ENCODE data around the gene HSPA1A. TPM values are rescaled to one million over a fixed set of nuclear protein-coding genes. Genes with fewer than 3 reads are reported as not detected.

The HSPA1A gene
- total and polyA plus RNA-seq, 9 of the 15 experiments (the other 6 are each of a cell fraction or from before 2014, with no cell fraction given), result 2.2 to 273 (median 107) TPM

DNA sequence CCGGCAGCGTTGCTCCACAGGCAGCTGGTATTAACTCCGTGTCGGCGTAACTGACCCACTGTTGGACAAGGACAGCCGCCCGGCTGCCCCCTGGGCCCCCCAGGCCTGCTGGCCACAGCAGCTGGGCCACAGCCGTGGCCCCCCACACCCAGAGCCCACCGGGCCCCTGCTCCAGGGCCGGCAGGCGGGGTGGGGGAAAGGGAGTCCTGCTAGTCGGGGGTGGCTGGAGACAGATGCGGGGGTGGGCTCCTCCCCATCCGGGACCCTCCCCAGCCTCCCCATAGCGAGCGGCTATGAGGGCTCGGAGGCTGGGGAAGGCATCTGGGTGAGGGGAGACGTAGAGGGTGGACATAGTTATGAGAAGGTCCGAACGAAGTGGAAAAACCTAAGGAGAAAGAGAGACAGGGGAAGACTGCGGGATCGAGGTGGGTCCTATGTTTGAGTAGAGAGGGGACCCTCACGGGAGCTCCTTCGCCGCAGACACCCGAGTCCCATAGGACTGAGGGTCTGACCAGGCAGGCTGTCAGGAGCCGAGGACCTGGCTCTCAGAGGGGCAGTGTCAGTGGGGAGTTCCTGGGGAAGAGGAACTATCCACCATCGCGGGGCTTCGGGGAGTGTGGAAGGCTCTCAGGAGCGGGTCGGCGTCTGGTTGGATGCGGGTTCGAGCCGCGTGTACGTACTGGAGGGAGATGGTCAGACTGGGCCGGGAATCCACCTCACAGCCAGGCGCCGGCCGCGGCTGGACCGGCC lies 20.3 kb upstream of the HSPA1A start (continued):
- TF ChIP-seq NFE2 (IDR thresholded peaks at IDR 0.05; ENCODE audit: low read depth), result no peak
- no peak for TF ChIP-seq SRSF9 (IDR thresholded peaks at IDR 0.05; ENCODE audit: borderline replicate concordance, low read depth, low read length)
- no peak for TF ChIP-seq KLF6 (CRISPR knock-in tag; IDR thresholded peaks at IDR 0.05; ENCODE audit: borderline replicate concordance)
- no peak for TF ChIP-seq ZFP36 (IDR thresholded peaks at IDR 0.05; ENCODE audit: low read depth, low read length, partially characterized antibody)
- TF ChIP-seq PML (IDR thresholded peaks at IDR 0.05; ENCODE audit: low read length), result no peak
- no peak for TF ChIP-seq ZNF561 (CRISPR knock-in tag; conservative IDR thresholded peaks at IDR 0.05)
- TF ChIP-seq TAF1 (IDR thresholded peaks at IDR 0.05; ENCODE audit: control insufficient read depth, extremely low read depth, insufficient read depth, low read length, severe bottlenecking), result no peak
- no peak for TF ChIP-seq SPI1 (IDR thresholded peaks at IDR 0.05; ENCODE audit: borderline replicate concordance, low read depth, low read length)
- peak in 1 of 2 experiments; percentile 7; a peak in 2 of 4 replicates for TF ChIP-seq MAZ (CRISPR knock-in tag; conservative IDR thresholded peaks at IDR 0.05 in 1 of 2, IDR thresholded peaks at IDR 0.05 in 1 of 2)
- no peak for TF ChIP-seq ZNF3 (CRISPR knock-in tag; IDR thresholded peaks at IDR 0.05)
- TF ChIP-seq HBP1 (CRISPR knock-in tag; IDR thresholded peaks at IDR 0.05), result peak; percentile 68; the same call in 1 of the 2 replicates
- no peak for TF ChIP-seq CGGBP1 (CRISPR knock-in tag; IDR thresholded peaks at IDR 0.05)
- TF ChIP-seq ZBTB8A (IDR thresholded peaks at IDR 0.05; ENCODE audit: partially characterized antibody), result no peak
- no peak for TF ChIP-seq HSF4 (CRISPR knock-in tag; IDR thresholded peaks at IDR 0.05; ENCODE audit: borderline replicate concordance)
- TF ChIP-seq ZBTB33 (CRISPR knock-in tag; IDR thresholded peaks at IDR 0.05), result no peak
- TF ChIP-seq ZBTB17 (CRISPR knock-in tag; IDR thresholded peaks at IDR 0.05), result no peak
- no peak for TF ChIP-seq HMG20A (CRISPR knock-in tag; conservative IDR thresholded peaks at IDR 0.05)
- no peak for TF ChIP-seq SRSF7 (optimal IDR thresholded peaks at IDR 0.05; ENCODE audit: low read depth, low read length)
- no peak for TF ChIP-seq RBM15 (IDR thresholded peaks at IDR 0.05; ENCODE audit: insufficient read depth, low read length)
- TF ChIP-seq NR3C1 (CRISPR knock-in tag; IDR thresholded peaks at IDR 0.05), result no peak
- TF ChIP-seq FOXO4 (CRISPR knock-in tag; IDR thresholded peaks at IDR 0.05), result no peak; the same call in 1 of the 2 replicates
- TF ChIP-seq ASH1L (IDR thresholded peaks at IDR 0.05; ENCODE audit: borderline replicate concordance, low read depth, partially characterized antibody), result no peak
- no peak; the same call in 1 of the 2 replicates for TF ChIP-seq RBM14 (IDR thresholded peaks at IDR 0.05; ENCODE audit: borderline replicate concordance, insufficient read depth, low read depth, low read length)
